Fibroblast of lung (primary cell): ENCODE results near the gene FOXO4. TPM values are rescaled to one million over a fixed set of nuclear protein-coding genes. Genes with fewer than 3 reads are reported as not detected.

ENCODE experiments used
- DNase-seq, 2 donors: peaks; one replicate each; pipeline versions ENCODE4 v3.0.0 to v3.0.0-alpha.2; 2010; ENCODE audit warnings: low read depth in 2 of 2
- H2AFZ ChIP-seq: 2 replicates; pipeline ENCODE4 v1.5.1; 2012; ENCODE audit warnings: low read length, control low read depth, inconsistent platforms
- H3K27ac ChIP-seq: 2 replicates; pipeline ENCODE4 v1.5.1; 2011; ENCODE audit warnings: low read length, control low read depth; ENCODE audit not compliant: insufficient read depth
- H3K27me3 ChIP-seq: 2 replicates; pipeline ENCODE4 v1.5.1; 2011; ENCODE audit warnings: mild to moderate bottlenecking, low read length; ENCODE audit not compliant: control insufficient read depth, insufficient read depth
- H3K36me3 ChIP-seq: 2 replicates; pipeline ENCODE4 v1.5.1; 2011; ENCODE audit warnings: low read length; ENCODE audit not compliant: control insufficient read depth, insufficient read depth
- H3K4me1 ChIP-seq: 2 replicates; pipeline ENCODE4 v1.5.1; 2011; ENCODE audit warnings: low read length; ENCODE audit not compliant: control insufficient read depth, insufficient read depth; ENCODE audit errors: extremely low read depth
- H3K4me2 ChIP-seq: 2 replicates; pipeline ENCODE4 v1.5.1; 2011; ENCODE audit warnings: low read length, control low read depth; ENCODE audit not compliant: insufficient read depth; ENCODE audit errors: extremely low read depth
- H3K4me3 ChIP-seq, 4 experiments: fragments of 200-600 bp in 1 of 4; sonication (generic) in 1 of 4; replicated peaks in 1 of 4; 2 replicates each; pipeline ENCODE4 v1.5.1; 2011 to 2016; ENCODE audit warnings: low read length in 4 of 4, low read depth in 3 of 4, mild to moderate bottlenecking in 3 of 4, control low read depth in 2 of 4, inconsistent platforms in 1 of 4, mixed read lengths in 1 of 4; ENCODE audit not compliant: insufficient read depth in 1 of 4; ENCODE audit errors: control extremely low read depth in 1 of 4
- H3K79me2 ChIP-seq: 2 replicates; pipeline ENCODE4 v1.5.1; 2012; ENCODE audit warnings: mild to moderate bottlenecking, low read length, inconsistent platforms; ENCODE audit not compliant: control insufficient read depth, insufficient read depth
- H3K9ac ChIP-seq: 2 replicates; pipeline ENCODE4 v1.5.1; 2011; ENCODE audit warnings: mild to moderate bottlenecking, low read length, control low read depth; ENCODE audit not compliant: insufficient read depth
- H3K9me3 ChIP-seq: 2 replicates; pipeline ENCODE4 v1.5.1; 2012; ENCODE audit warnings: low read depth, low read length; ENCODE audit not compliant: control insufficient read depth, insufficient read depth
- H4K20me1 ChIP-seq: 2 replicates; pipeline ENCODE4 v1.5.1; 2011; ENCODE audit warnings: low read length; ENCODE audit not compliant: control insufficient read depth, insufficient read depth; ENCODE audit errors: extremely low read depth
- CTCF ChIP-seq, 2 donors: IDR thresholded peaks in 1 of 2; conservative IDR thresholded peaks in 1 of 2; 1 replicate in 1 of 2; 2 replicates in 1 of 2; pipeline ENCODE4 v1.5.1; 2011 to 2012; ENCODE audit warnings: low read length in 2 of 2, control low read depth in 1 of 2, inconsistent platforms in 1 of 2, low read depth in 1 of 2, mild to moderate bottlenecking in 1 of 2
- EZH2 ChIP-seq: IDR thresholded peaks from 2 replicates; pipeline ENCODE4 v1.5.1; 2012; ENCODE audit warnings: low read length, control low read depth, mild to moderate bottlenecking; ENCODE audit errors: missing control alignments
- polyA plus RNA-seq, 2 donors: library from polyadenylated mRNA; depleted of rRNA in 1 of 2; stranded (reverse) in 1 of 2; unstranded in 1 of 2; fragments of >200 nt; gene quantifications; 2 replicates each; pipeline ENCODE4 v1.2.1, GENCODE V29; 2011 to 2012; ENCODE audit warnings: missing spikeins in 1 of 2
- total RNA-seq: library from RNA; depleted of rRNA; stranded (reverse); fragments of >200 nt; gene quantifications from 2 replicates; pipeline ENCODE4 v1.2.1, GENCODE V29; 2014

The FOXO4 gene
- total and polyA plus RNA-seq, 2 donors (not counting 1 experiment from before 2014, with no cell fraction given), result 2.3 to 7.4 TPM

GRCh38 chrX:71091263-71091662 is 4.4 kb upstream of the FOXO4 start:
- Histone ChIP-seq H4K20me1 (no peaks in the 10 kb centered on the region), H2AFZ (no peak overlapping the region), H3K4me1 (no peaks in the 10 kb centered on the region), H3K4me2 (no peak overlapping the region), H3K9ac (no peak overlapping the region), H3K79me2 (no peaks in the 10 kb centered on the region), H3K27me3 (no peaks in the 10 kb centered on the region), H3K4me3 (no peak overlapping the region), H3K27ac (no peak overlapping the region), H3K36me3 (no peaks in the 10 kb centered on the region), H3K9me3 (no peaks in the 10 kb centered on the region)
- no peak for DNase-seq
- TF ChIP-seq CTCF (conservative IDR thresholded peaks at IDR 0.05 in 1 of 2, IDR thresholded peaks at IDR 0.05 in 1 of 2; ENCODE audit: low read depth in 1 of 2, low read length in 2 of 2), result no peak
- no peak for TF ChIP-seq EZH2

- TF ChIP-seq CTCF (conservative IDR thresholded peaks at IDR 0.05 in 1 of 2, IDR thresholded peaks at IDR 0.05 in 1 of 2; ENCODE audit: low read depth in 1 of 2, low read length in 2 of 2), result no peak
- no peak for TF ChIP-seq EZH2
- Histone ChIP-seq H3K4me2 (peak overlapping the region; percentile 62), H3K36me3 (no peaks in the 10 kb centered on the region), H3K4me1 (no peaks in the 10 kb centered on the region), H3K9me3 (no peaks in the 10 kb centered on the region), H3K79me2 (no peaks in the 10 kb centered on the region), H3K27me3 (no peaks in the 10 kb centered on the region), H3K9ac (no peak overlapping the region), H3K27ac (no peak overlapping the region), H2AFZ (peak overlapping the region; percentile 75), H4K20me1 (no peaks in the 10 kb centered on the region), H3K4me3 (peak overlapping the region; percentile 44 to 81 (median 60))
- no peak for DNase-seq
Observed at GRCh38 chrX:71095033-71095432, 618 bp upstream of the FOXO4 start.

DNA sequence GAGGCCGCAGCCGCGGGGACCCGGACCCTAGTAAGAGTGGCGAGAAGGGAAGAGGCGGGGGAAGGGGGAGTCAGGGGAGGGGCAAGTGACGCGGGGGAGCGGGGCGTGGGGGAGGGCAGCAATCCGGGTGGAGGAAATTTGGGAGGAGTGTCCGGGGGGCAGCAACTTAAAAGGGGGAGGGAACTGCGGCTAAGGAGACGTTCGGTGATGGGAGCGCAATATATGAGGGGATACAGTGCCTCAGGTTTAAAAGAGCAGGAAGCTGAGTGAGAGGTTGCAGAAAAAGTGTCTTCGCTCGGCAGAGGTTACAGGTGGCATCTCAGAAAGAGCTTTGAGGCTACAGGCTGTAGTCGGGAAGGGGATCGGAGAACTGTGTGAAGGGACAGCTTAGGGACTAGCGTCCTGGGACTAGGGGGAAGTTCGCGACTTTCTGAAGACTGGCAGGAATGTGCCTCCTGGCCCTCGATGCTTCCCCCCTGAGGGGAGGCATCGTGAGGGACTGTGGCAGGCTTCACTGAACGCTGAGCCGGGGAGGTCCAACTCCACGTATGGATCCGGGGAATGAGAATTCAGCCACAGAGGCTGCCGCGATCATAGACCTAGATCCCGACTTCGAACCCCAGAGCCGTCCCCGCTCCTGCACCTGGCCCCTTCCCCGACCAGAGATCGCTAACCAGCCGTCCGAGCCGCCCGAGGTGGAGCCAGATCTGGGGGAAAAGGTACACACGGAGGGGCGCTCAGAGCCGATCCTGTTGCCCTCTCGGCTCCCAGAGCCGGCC is 519 bp downstream of the FOXO4 start:
- Histone ChIP-seq H3K9ac (no peak overlapping the region), H3K4me3 (peak overlapping the region; percentile 33 to 85 (median 64)), H3K4me1 (no peaks in the 10 kb centered on the region), H4K20me1 (no peaks in the 10 kb centered on the region), H3K27me3 (no peaks in the 10 kb centered on the region), H3K9me3 (no peaks in the 10 kb centered on the region), H3K27ac (no peak overlapping the region), H2AFZ (peak overlapping the region; percentile 37), H3K4me2 (peak overlapping the region; percentile 80), H3K36me3 (no peaks in the 10 kb centered on the region), H3K79me2 (no peaks in the 10 kb centered on the region)
- DNase-seq, result peak in 1 of 2 donors; percentile 47
- no peak for TF ChIP-seq CTCF (conservative IDR thresholded peaks at IDR 0.05 in 1 of 2, IDR thresholded peaks at IDR 0.05 in 1 of 2; ENCODE audit: low read depth in 1 of 2, low read length in 2 of 2)
- TF ChIP-seq EZH2, result no peak
